AG09319 (cell line): ENCODE data around the gene SEPTIN1.

Source experiments
- DNase-seq: peaks from one replicate; pipeline ENCODE4 v3.0.0-alpha.2; 2010; ENCODE audit warnings: low read depth; ENCODE audit errors: extremely low read depth
- CTCF ChIP-seq: IDR thresholded peaks from 2 replicates; pipeline ENCODE4 v1.5.1; 2011; ENCODE audit warnings: low read depth, mild to moderate bottlenecking, inconsistent platforms, low read length, moderate library complexity

Gene SEPTIN1

GRCh38 chr16:30382111-30382881, at the start of gene SEPTIN1:
Gene SEPTIN1 (minus strand): TSS chr16:30382561. CDS start chr16:30382542, 19 bp downstream.
- DNase-seq = no peak

DNA sequence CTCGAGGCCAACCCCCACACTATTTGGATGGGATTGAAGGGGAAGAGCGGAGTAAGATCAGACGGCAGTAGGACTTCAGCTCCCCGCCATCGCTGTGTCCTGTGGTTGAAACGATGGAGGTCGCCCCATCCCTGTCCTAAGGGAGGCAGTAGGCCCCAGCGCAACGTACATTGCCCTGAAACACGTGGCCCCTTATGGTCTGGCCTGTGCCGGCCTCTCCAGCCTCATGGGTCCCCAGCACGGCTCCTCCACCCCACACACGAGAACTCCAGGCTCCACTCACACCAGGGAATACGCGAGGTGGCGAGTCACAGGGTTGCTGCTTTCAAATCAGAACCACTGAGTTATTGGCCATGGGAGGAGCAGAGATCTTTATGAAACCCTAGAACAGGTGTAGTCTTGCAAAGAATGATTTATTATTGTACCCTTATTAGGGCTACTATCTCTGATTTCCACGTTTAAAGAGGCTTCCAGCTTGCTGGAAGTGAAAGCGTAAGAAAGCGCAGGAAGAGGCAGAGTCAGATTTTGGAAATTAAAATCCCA, 48.1 kb upstream of the SEPTIN1 start:
- TF ChIP-seq CTCF = no peak
- no peak for DNase-seq

More at GRCh38 chr16:30382111-30382881, at the start of gene SEPTIN1:
- TF ChIP-seq CTCF = no peak

DNA sequence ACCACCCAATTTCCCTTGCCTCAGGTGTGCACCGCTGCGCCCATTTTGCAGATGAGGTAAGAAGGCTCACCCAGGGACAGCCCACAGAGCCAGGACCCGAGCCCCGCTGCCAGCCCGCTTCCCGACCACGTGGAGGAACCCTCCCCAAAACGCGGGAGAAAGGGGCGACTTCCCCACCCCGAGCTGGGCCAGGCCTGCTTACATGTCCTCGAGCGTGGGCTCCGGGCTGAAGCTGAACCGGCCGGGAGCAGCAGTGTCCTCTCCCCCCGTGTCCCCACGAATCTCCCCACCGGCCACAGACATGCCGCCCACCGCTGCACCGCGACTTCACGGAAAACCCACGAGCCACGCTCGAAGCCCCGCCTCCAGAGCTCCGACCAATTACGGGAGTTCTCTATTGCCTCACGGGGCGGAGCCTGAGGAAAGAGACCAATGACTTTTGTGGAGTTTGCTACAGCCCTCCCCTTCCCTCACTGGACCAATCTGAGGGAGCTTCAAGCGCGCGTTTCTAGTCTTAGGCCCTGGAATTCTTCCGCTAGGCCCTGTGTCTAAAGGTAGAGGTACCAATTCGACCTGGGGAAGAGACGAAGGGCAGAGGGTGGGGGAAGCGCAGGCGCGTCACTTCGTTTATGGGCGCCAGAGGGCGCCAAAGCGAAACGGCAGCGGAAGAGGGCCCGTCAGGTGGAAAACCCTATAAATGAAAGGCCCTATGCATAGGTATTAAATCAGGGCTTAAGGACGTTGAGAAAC, 47.5 kb upstream of the SEPTIN1 start, which contains the start of gene DCTPP1:
Gene DCTPP1 (minus strand): TSS at position 353 of the 750 bp plus-strand sequence. CDS start 50 bp downstream, at position 303.
- peak; percentile 44 for TF ChIP-seq CTCF
- DNase-seq = peak; percentile 87

- no peak for TF ChIP-seq CTCF
- DNase-seq = no peak
Measured at GRCh38 chr16:30429418-30429677, 47.0 kb upstream of the SEPTIN1 start.

DNA sequence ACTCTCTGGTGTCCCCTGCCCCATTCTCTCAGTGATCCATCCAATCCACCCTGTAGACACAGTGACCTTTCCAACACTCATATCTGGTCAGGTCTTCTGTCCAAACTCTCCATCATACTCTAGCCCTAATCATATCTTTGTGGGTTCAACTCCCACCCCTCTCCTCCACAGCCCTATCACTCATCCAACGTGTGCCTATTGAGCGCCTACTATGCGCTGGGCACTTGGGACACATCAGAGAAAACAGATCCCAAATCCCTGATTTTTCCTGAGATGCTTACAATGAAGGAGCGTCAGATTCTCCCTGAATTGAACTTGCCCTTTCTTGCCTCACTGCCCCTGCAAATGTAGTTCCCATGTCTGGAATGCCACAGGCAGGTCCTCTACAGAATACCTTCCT, 45.7 kb upstream of the SEPTIN1 start:
- no peak for DNase-seq
- TF ChIP-seq CTCF = no peak

GRCh38 chr16:30421010-30421409, 38.6 kb upstream of the SEPTIN1 start:
- no peak for DNase-seq
- no peak for TF ChIP-seq CTCF
